Natural killer cell treated with Interleukin-12 subunit alpha and Interleukin-12 subunit beta and Interleukin-15 and Interleukin-18, amount 100 ng/mL, for 72 hours (primary cell): ENCODE data around the gene NET1. TPM values are rescaled to one million over a fixed set of nuclear protein-coding genes. Genes with fewer than 3 reads are reported as not detected.
A peak's percentile ranks its signal among the peaks of the same experiment; 100 is the strongest.

Experiments
- ATAC-seq, 2 donors: fragments of 150-1000 bp; cut with Tn5 transposase in 1 of 2; sonication (Bioruptor Pico), chemical (Tn5 transposase) in 1 of 2; 2 replicates each; pipeline ENCODE4 v1.10.0; 2021
- DNase-seq: peaks from one replicate; pipeline ENCODE4 v3.0.0; 2022; ENCODE audit warnings: low spot score
- H3K27ac Mint-ChIP-seq, 2 donors: 1 replicate in 1 of 2; 2 replicates in 1 of 2; pipeline ENCODE4 v1.8.0; 2022; ENCODE audit warnings: mixed read lengths in 2 of 2, mild to moderate bottlenecking in 1 of 2, moderate library complexity in 1 of 2
- H3K27me3 Mint-ChIP-seq, 2 donors: 1 replicate in 1 of 2; 2 replicates in 1 of 2; pipeline ENCODE4 v1.8.0; 2022; ENCODE audit warnings: mixed read lengths in 2 of 2
- H3K36me3 Mint-ChIP-seq: one replicate; pipeline ENCODE4 v1.8.0; 2022; ENCODE audit warnings: mixed read lengths
- H3K4me1 Mint-ChIP-seq, 2 donors: 1 replicate in 1 of 2; 2 replicates in 1 of 2; pipeline ENCODE4 v1.8.0; 2022; ENCODE audit warnings: low read depth in 2 of 2, mixed read lengths in 2 of 2, mild to moderate bottlenecking in 1 of 2
- H3K4me3 Mint-ChIP-seq: one replicate; pipeline ENCODE4 v1.8.0; 2022; ENCODE audit warnings: mixed read lengths
- H3K9me3 Mint-ChIP-seq: 2 replicates; pipeline ENCODE4 v1.8.0; 2022; ENCODE audit warnings: mixed read lengths
- total RNA-seq, 2 donors: library from RNA; stranded (reverse); gene quantifications; one replicate each; pipeline ENCODE4 v1.2.3, GENCODE V29; 2022

The NET1 gene
- total RNA-seq, 2 donors from 2014 or later, result 20.1 to 36.0 TPM

GRCh38 chr10:5481121-5481520 is 68.8 kb downstream of the NET1 start:
- Mint-ChIP-seq H3K4me3 (no peak overlapping the region), H3K27ac (no peak overlapping the region), H3K36me3 (no peaks in the 10 kb centered on the region)

GRCh38 chr10:5482016-5482415 is 69.7 kb downstream of the NET1 start:
- DNase-seq, result no peak
- no peaks in the 10 kb centered on the region for H3K4me1 Mint-ChIP-seq
- no peak overlapping the region for H3K27ac Mint-ChIP-seq
- H3K27me3 Mint-ChIP-seq, result peaks cover 3 to 13% of the 10 kb centered on the region in 2 donors
- ATAC-seq, result no peak
- no peaks in the 10 kb centered on the region for H3K9me3 Mint-ChIP-seq
- H3K4me3 Mint-ChIP-seq, result no peak overlapping the region
- no peaks in the 10 kb centered on the region for H3K36me3 Mint-ChIP-seq

More at GRCh38 chr10:5481121-5481520, 68.8 kb downstream of the NET1 start:
- peaks cover 3 to 13% of the 10 kb centered on the region in 2 donors for H3K27me3 Mint-ChIP-seq
- H3K4me1 Mint-ChIP-seq, result no peaks in the 10 kb centered on the region
- DNase-seq (no peak), ATAC-seq (no peak)
- no peaks in the 10 kb centered on the region for H3K9me3 Mint-ChIP-seq

GRCh38 chr10:5484205-5484604 is 71.8 kb downstream of the NET1 start:
- H3K27ac Mint-ChIP-seq, result no peak overlapping the region
- H3K9me3 Mint-ChIP-seq, result no peaks in the 10 kb centered on the region
- H3K27me3 Mint-ChIP-seq, result peaks cover 3 to 13% of the 10 kb centered on the region in 2 donors
- DNase-seq, result no peak
- ATAC-seq, result no peak
- H3K4me3 Mint-ChIP-seq, result no peak overlapping the region
- no peaks in the 10 kb centered on the region for H3K4me1 Mint-ChIP-seq
- H3K36me3 Mint-ChIP-seq, result no peaks in the 10 kb centered on the region

- no peak for ATAC-seq
- Mint-ChIP-seq H3K36me3 (no peaks in the 10 kb centered on the region), H3K9me3 (no peaks in the 10 kb centered on the region)
Measured at GRCh38 chr10:5485290-5485689, 72.9 kb downstream of the NET1 start.

GRCh38 chr10:5485948-5486852 is 73.8 kb downstream of the NET1 start:
- peak in 1 of 2 donors; percentile 40 for ATAC-seq
- no peak overlapping the region for H3K4me3 Mint-ChIP-seq
- peaks cover under 1 to 8% of the 10 kb centered on the region in 2 donors for H3K27me3 Mint-ChIP-seq
- no peaks in the 10 kb centered on the region for H3K4me1 Mint-ChIP-seq
- H3K27ac Mint-ChIP-seq, result no peak overlapping the region
- H3K9me3 Mint-ChIP-seq, result no peaks in the 10 kb centered on the region
- no peak for DNase-seq
- no peaks in the 10 kb centered on the region for H3K36me3 Mint-ChIP-seq

More at GRCh38 chr10:5485290-5485689, 72.9 kb downstream of the NET1 start:
- H3K27me3 Mint-ChIP-seq, result peaks cover 3 to 13% of the 10 kb centered on the region in 2 donors
- H3K4me3 Mint-ChIP-seq, result no peak overlapping the region
- DNase-seq, result no peak
- no peaks in the 10 kb centered on the region for H3K4me1 Mint-ChIP-seq
- H3K27ac Mint-ChIP-seq, result no peak overlapping the region

- DNase-seq, result no peak
- no peak overlapping the region for H3K4me3 Mint-ChIP-seq
- no peaks in the 10 kb centered on the region for H3K9me3 Mint-ChIP-seq
- ATAC-seq, result peak in 1 of 2 donors; percentile 22
- H3K27ac Mint-ChIP-seq, result no peak overlapping the region
- H3K36me3 Mint-ChIP-seq, result no peaks in the 10 kb centered on the region
- H3K4me1 Mint-ChIP-seq, result no peaks in the 10 kb centered on the region
- H3K27me3 Mint-ChIP-seq, result peaks cover 0 to 5% of the 10 kb centered on the region in 2 donors
Measured at GRCh38 chr10:5486853-5487235, 74.5 kb downstream of the NET1 start.

GRCh38 chr10:5488272-5489161 is 76.2 kb downstream of the NET1 start:
- H3K27me3 Mint-ChIP-seq, result no peaks in the 10 kb centered on the region
- no peaks in the 10 kb centered on the region for H3K4me1 Mint-ChIP-seq
- no peaks in the 10 kb centered on the region for H3K9me3 Mint-ChIP-seq
- peak in 1 of 2 donors; percentile 35 for ATAC-seq
- DNase-seq, result no peak
- H3K36me3 Mint-ChIP-seq, result no peaks in the 10 kb centered on the region
- H3K27ac Mint-ChIP-seq, result no peak overlapping the region
- no peak overlapping the region for H3K4me3 Mint-ChIP-seq

GRCh38 chr10:5490032-5490431 is 77.7 kb downstream of the NET1 start:
- Mint-ChIP-seq H3K9me3 (no peaks in the 10 kb centered on the region), H3K36me3 (no peaks in the 10 kb centered on the region), H3K27me3 (no peaks in the 10 kb centered on the region), H3K4me1 (no peaks in the 10 kb centered on the region), H3K4me3 (no peak overlapping the region), H3K27ac (no peak overlapping the region)
- DNase-seq (no peak), ATAC-seq (no peak)

GRCh38 chr10:5490698-5491464 is 78.5 kb downstream of the NET1 start:
- Mint-ChIP-seq H3K36me3 (no peaks in the 10 kb centered on the region), H3K27ac (no peak overlapping the region), H3K4me3 (no peak overlapping the region), H3K4me1 (no peaks in the 10 kb centered on the region), H3K27me3 (no peaks in the 10 kb centered on the region), H3K9me3 (no peaks in the 10 kb centered on the region)
- ATAC-seq (no peak), DNase-seq (no peak)

GRCh38 chr10:5491477-5491876 is 79.1 kb downstream of the NET1 start:
- DNase-seq, result peak; percentile 39
- Mint-ChIP-seq H3K4me1 (no peaks in the 10 kb centered on the region), H3K36me3 (no peaks in the 10 kb centered on the region), H3K4me3 (no peak overlapping the region), H3K27me3 (no peaks in the 10 kb centered on the region), H3K9me3 (no peaks in the 10 kb centered on the region), H3K27ac (no peak overlapping the region)
- ATAC-seq, result no peak

- Mint-ChIP-seq H3K27ac (no peak overlapping the region), H3K4me3 (no peak overlapping the region), H3K9me3 (no peaks in the 10 kb centered on the region), H3K4me1 (no peaks in the 10 kb centered on the region), H3K36me3 (no peaks in the 10 kb centered on the region), H3K27me3 (no peaks in the 10 kb centered on the region)
- ATAC-seq, result no peak
- no peak for DNase-seq
Measured at GRCh38 chr10:5492322-5492855, 80.0 kb downstream of the NET1 start.

- Mint-ChIP-seq H3K36me3 (no peaks in the 10 kb centered on the region), H3K4me1 (no peaks in the 10 kb centered on the region), H3K27me3 (no peaks in the 10 kb centered on the region), H3K4me3 (no peak overlapping the region), H3K27ac (no peak overlapping the region), H3K9me3 (no peaks in the 10 kb centered on the region)
- ATAC-seq (no peak), DNase-seq (no peak)
Measured at GRCh38 chr10:5492929-5493576, 80.7 kb downstream of the NET1 start.

GRCh38 chr10:5493691-5494090 is 81.3 kb downstream of the NET1 start:
- no peak overlapping the region for H3K4me3 Mint-ChIP-seq
- no peaks in the 10 kb centered on the region for H3K36me3 Mint-ChIP-seq
- DNase-seq (no peak), ATAC-seq (no peak)
- H3K27ac Mint-ChIP-seq, result no peak overlapping the region
- no peaks in the 10 kb centered on the region for H3K4me1 Mint-ChIP-seq
- H3K27me3 Mint-ChIP-seq, result no peaks in the 10 kb centered on the region
- H3K9me3 Mint-ChIP-seq, result no peaks in the 10 kb centered on the region
